H1 (cell line): ENCODE data around the gene CDCA3. TPM values are rescaled to one million over a fixed set of nuclear protein-coding genes. Genes with fewer than 3 reads are reported as not detected.
A peak's percentile ranks its signal among the peaks of the same experiment; 100 is the strongest.

Experiments
- CTCF ChIA-PET: fragments of 300-600 bp; sonication (Branson Sonifier 250); formaldehyde crosslinking; loops from one replicate; lab custom pipeline; 2021; ENCODE audit not compliant: partially characterized antibody; lab: Charles Lee
- POLR2A ChIA-PET: fragments of 300-600 bp; sonication (Branson Sonifier 250); formaldehyde crosslinking; loops from one replicate; lab custom pipeline; 2021; ENCODE audit warnings: inconsistent platforms; ENCODE audit not compliant: partially characterized antibody; lab: Charles Lee
- DNase-seq, 2 experiments: peaks; one replicate each; pipeline versions ENCODE4 v3.0.0 to v3.0.0-alpha.2; 2010 to 2022; ENCODE audit warnings: low spot score in 2 of 2, low read depth in 1 of 2, mixed read lengths in 1 of 2
- FAIRE-seq: peaks from 2 replicates; lab custom pipeline; 2011; peaks lifted over from hg19 to GRCh38; lab: Jason Lieb, UNC
- H2AFZ ChIP-seq: 2 replicates; pipeline ENCODE4 v1.8.1; 2012; ENCODE audit warnings: low read length, inconsistent platforms
- H2AK5ac ChIP-seq: 2 replicates; pipeline ENCODE4 v1.6.1; 2013; ENCODE audit warnings: low read depth, low read length
- H2BK120ac ChIP-seq: replicated peaks from 2 replicates; pipeline ENCODE3; 2013; ENCODE audit warnings: low read depth, low read length, inconsistent platforms
- H2BK12ac ChIP-seq: 2 replicates; pipeline ENCODE4 v1.6.1; 2013; ENCODE audit warnings: low read depth, low read length
- H2BK15ac ChIP-seq: 2 replicates; pipeline ENCODE4 v1.6.1; 2013; ENCODE audit warnings: low read length
- H2BK20ac ChIP-seq: 2 replicates; pipeline ENCODE4 v1.6.1; 2013; ENCODE audit warnings: low read length
- H2BK5ac ChIP-seq: 2 replicates; pipeline ENCODE4 v1.6.1; 2013; ENCODE audit warnings: low read depth, low read length
- H3K14ac ChIP-seq: 2 replicates; pipeline ENCODE4 v1.6.1; 2013; ENCODE audit warnings: inconsistent platforms; ENCODE audit not compliant: insufficient read length
- H3K18ac ChIP-seq: 2 replicates; pipeline ENCODE4 v1.6.1; 2013; ENCODE audit warnings: low read length; ENCODE audit errors: extremely low read depth
- H3K23ac ChIP-seq: 2 replicates; pipeline ENCODE4 v1.6.1; 2013; ENCODE audit warnings: inconsistent platforms; ENCODE audit not compliant: insufficient read length
- H3K23me2 ChIP-seq: 2 replicates; pipeline ENCODE4 v1.6.1; 2013; ENCODE audit warnings: low read depth, low read length
- H3K27ac ChIP-seq: 2 replicates; pipeline ENCODE4 v1.6.1; 2011; ENCODE audit warnings: low read depth, low read length, inconsistent platforms
- H3K27me3 ChIP-seq, 4 experiments: replicated peaks in 1 of 4; 1 replicate in 1 of 4; 2 replicates in 3 of 4; pipeline versions ENCODE4 v1.6.1 to v1.8.1; 2011 to 2013; ENCODE audit warnings: low read length in 3 of 4, mild to moderate bottlenecking in 3 of 4, inconsistent platforms in 2 of 4, mixed read lengths in 2 of 4, moderate library complexity in 1 of 4; ENCODE audit not compliant: control insufficient read depth in 3 of 4, insufficient read depth in 3 of 4; ENCODE audit errors: extremely low read depth in 1 of 4
- H3K36me3 ChIP-seq, 4 experiments: 2 replicates each; pipeline versions ENCODE4 v1.6.1 to v1.8.1; 2011 to 2013; ENCODE audit warnings: mild to moderate bottlenecking in 4 of 4, low read length in 3 of 4, moderate library complexity in 2 of 4, control low read depth in 1 of 4, inconsistent platforms in 1 of 4; ENCODE audit not compliant: insufficient read depth in 4 of 4, control insufficient read depth in 2 of 4
- H3K4ac ChIP-seq: replicated peaks from 2 replicates; pipeline ENCODE3; 2013; ENCODE audit warnings: low read length, low read depth, mixed read lengths, inconsistent platforms; ENCODE audit not compliant: insufficient read length
- H3K4me1 ChIP-seq, 4 experiments: replicated peaks in 1 of 4; 1 replicate in 1 of 4; 2 replicates in 3 of 4; pipeline versions ENCODE4 v1.6.1 to v1.8.1; 2011 to 2013; ENCODE audit warnings: low read length in 3 of 4, inconsistent platforms in 2 of 4, mixed read lengths in 1 of 4; ENCODE audit not compliant: insufficient read depth in 4 of 4, control insufficient read depth in 3 of 4
- H3K4me2 ChIP-seq, 2 experiments: 2 replicates each; pipeline versions ENCODE4 v1.6.1 to v1.8.1; 2011 to 2013; ENCODE audit warnings: low read depth in 2 of 2, low read length in 2 of 2, control low read depth in 1 of 2, inconsistent platforms in 1 of 2, mild to moderate bottlenecking in 1 of 2; ENCODE audit not compliant: insufficient read depth in 1 of 2
- H3K4me3 ChIP-seq, 4 experiments: fragments of 200-600, 300-600 bp in 1 of 4; sonication (generic), shearing (Covaris generic), sonication (Bioruptor Twin) in 1 of 4; 2 replicates each; pipeline versions ENCODE4 v1.5.1 to v1.8.1; 2011 to 2016; ENCODE audit warnings: low read length in 4 of 4, low read depth in 3 of 4, control low read depth in 2 of 4, inconsistent platforms in 2 of 4, mild to moderate bottlenecking in 2 of 4, mixed read lengths in 1 of 4, moderate library complexity in 1 of 4; ENCODE audit not compliant: insufficient read depth in 2 of 4; ENCODE audit errors: extremely low read depth in 1 of 4
- H3K56ac ChIP-seq: replicated peaks from 2 replicates; pipeline ENCODE3; 2013; ENCODE audit warnings: low read depth, mild to moderate bottlenecking, mixed read lengths, low read length, inconsistent platforms; ENCODE audit not compliant: insufficient read length
- H3K79me1 ChIP-seq: 2 replicates; pipeline ENCODE4 v1.6.1; 2013; ENCODE audit warnings: low read depth, low read length, control low read depth
- H3K79me2 ChIP-seq, 2 experiments: 2 replicates each; pipeline versions ENCODE4 v1.6.1 to v1.8.1; 2012 to 2013; ENCODE audit warnings: low read length in 2 of 2, mild to moderate bottlenecking in 2 of 2, inconsistent platforms in 1 of 2; ENCODE audit not compliant: insufficient read depth in 2 of 2, control insufficient read depth in 1 of 2
- H3K9ac ChIP-seq, 4 experiments: replicated peaks in 1 of 4; 1 replicate in 1 of 4; 2 replicates in 3 of 4; pipeline versions ENCODE4 v1.6.1 to v1.8.1; 2011 to 2013; ENCODE audit warnings: low read depth in 3 of 4, low read length in 3 of 4, control low read depth in 2 of 4, mild to moderate bottlenecking in 2 of 4, moderate library complexity in 2 of 4, inconsistent platforms in 1 of 4; ENCODE audit errors: extremely low read depth in 1 of 4
- H3K9me3 ChIP-seq, 2 experiments: 2 replicates each; pipeline versions ENCODE4 v1.6.1 to v1.8.1; 2012 to 2013; ENCODE audit warnings: mild to moderate bottlenecking in 2 of 2, moderate library complexity in 2 of 2, control low read depth in 1 of 2, inconsistent platforms in 1 of 2, low read depth in 1 of 2, low read length in 1 of 2, mixed read lengths in 1 of 2; ENCODE audit not compliant: insufficient read depth in 2 of 2
- H4K20me1 ChIP-seq, 2 experiments: replicated peaks in 1 of 2; 2 replicates each; pipeline versions ENCODE3 to v1.8.1; 2011 to 2013; ENCODE audit warnings: inconsistent platforms in 2 of 2, low read length in 2 of 2, mild to moderate bottlenecking in 1 of 2; ENCODE audit not compliant: insufficient read depth in 2 of 2, control insufficient read depth in 1 of 2
- H4K5ac ChIP-seq: 2 replicates; pipeline ENCODE4 v1.6.1; 2013; ENCODE audit warnings: low read length, low read depth, mixed read lengths, inconsistent platforms; ENCODE audit not compliant: insufficient read length
- H4K8ac ChIP-seq: 2 replicates; pipeline ENCODE4 v1.8.0; 2013; ENCODE audit warnings: mild to moderate bottlenecking, moderate library complexity, low read length, inconsistent platforms; ENCODE audit not compliant: insufficient read depth; ENCODE audit errors: extremely low read depth
- H4K91ac ChIP-seq: replicated peaks from 2 replicates; pipeline ENCODE3; 2013; ENCODE audit warnings: low read length, mixed read lengths, inconsistent platforms; ENCODE audit not compliant: insufficient read length
- EGR1 ChIP-seq: IDR thresholded peaks from 2 replicates; pipeline ENCODE4 v1.6.1; 2011; ENCODE audit warnings: low read depth, low read length, borderline replicate concordance
- FOSL1 ChIP-seq: IDR thresholded peaks from 2 replicates; pipeline ENCODE4 v1.6.1; 2011; ENCODE audit warnings: mild to moderate bottlenecking, low read depth, low read length, moderate library complexity; ENCODE audit not compliant: insufficient read depth
- NRF1 ChIP-seq: IDR thresholded peaks from 2 replicates; pipeline ENCODE4 v1.6.1; 2011; ENCODE audit warnings: mild to moderate bottlenecking, low read depth, low read length, improper control_type of control experiment
- POLR2AphosphoS5 ChIP-seq: IDR thresholded peaks from 2 replicates; pipeline ENCODE4 v1.6.1; 2011; ENCODE audit warnings: low read depth, low read length
- POU5F1 ChIP-seq: IDR thresholded peaks from 2 replicates; pipeline ENCODE4 v1.6.1; 2011; ENCODE audit warnings: low read depth, mild to moderate bottlenecking, low read length, moderate library complexity
- WGBS, 2 experiments: shearing (Covaris generic) in 1 of 2; methylation state at CpG; one replicate each; pipeline versions ENCODE4 v1.1.6 to v1.1.7; 2013 to 2015; ENCODE audit warnings: low lambda C conversion rate in 2 of 2, mixed read lengths in 2 of 2, inconsistent platforms in 1 of 2, low coverage in 1 of 2, missing lambda C conversion rate in 1 of 2; ENCODE audit not compliant: insufficient replicate concordance in 2 of 2, insufficient coverage in 1 of 2, insufficient read length in 1 of 2; ENCODE audit errors: extremely low coverage in 1 of 2, missing lambda C conversion rate in 1 of 2; 5-methylcytosine and 5-hydroxymethylcytosine counted together
- polyA plus RNA-seq, 7 experiments: library from polyadenylated mRNA; depleted of rRNA in 3 of 7; stranded (reverse) in 5 of 7; unstranded in 2 of 7; fragments of >200 nt in 5 of 7; fragments of 200-250 nt in 2 of 7; gene quantifications; 1 replicate in 5 of 7; 2 replicates in 1 of 7; 4 replicates in 1 of 7; pipeline versions ENCODE4 v1.2.1 to v1.2.3, GENCODE V29; 2011 to 2013; ENCODE audit warnings: missing spikeins in 2 of 7, mixed read lengths in 2 of 7
- total RNA-seq: library from RNA; stranded (reverse); fragmentation: NEBNext Ultra II Directional; extraction: Animal tissue kit (Norgen Biotek cat#: 25700); gene quantifications from 2 replicates; pipeline ENCODE4 v1.2.1, GENCODE V29; 2021

CDCA3 gene
- total and polyA plus RNA-seq, 2 of the 8 experiments (the other 6 are each of a cell fraction or from before 2014, with no cell fraction given): 47.7 to 71.2 TPM

- no peak overlapping the region for H3K27ac ChIP-seq
- WGBS, 2 experiments: 85% methylated on average over 8 of the region's 8 CpGs; no CpG with 5 or more reads in 1 of the 2 experiments
Measured at GRCh38 chr12:6887460-6887859, 36.4 kb upstream of the CDCA3 start.

More at GRCh38 chr12:6887460-6887859, 36.4 kb upstream of the CDCA3 start:
- CTCF ChIA-PET: interaction anchor here (2.3 kb wide), 1 partner anchor 16 kb away, joined by 18 read pairs; the partner anchor contains the start of gene SPSB2
- Histone ChIP-seq H3K79me1 (no peaks in the 10 kb centered on the region), H3K9ac (no peak overlapping the region), H3K4me3 (no peak overlapping the region), H2BK5ac (peak overlapping the region; percentile 60; the same call in 1 of the 2 replicates), H4K20me1 (no peaks in the 10 kb centered on the region), H3K14ac (no peak overlapping the region), H3K4me2 (no peak overlapping the region), H2BK20ac (peak overlapping the region; percentile 80; the same call in 1 of the 2 replicates), H3K27me3 (no peaks in the 10 kb centered on the region), H3K23me2 (no peaks in the 10 kb centered on the region), H3K56ac (no peak overlapping the region), H3K9me3 (no peaks in the 10 kb centered on the region), H3K18ac (peak overlapping the region; percentile 85; the same call in 1 of the 2 replicates), H2AK5ac (peak overlapping the region; percentile 100; the same call in 1 of the 2 replicates), H3K4me1 (peaks cover 2 to 13% (median 8%) of the 10 kb centered on the region in 4 experiments; a peak in 6 of 7 replicates), H2BK120ac (no peak overlapping the region), H2BK15ac (no peak overlapping the region), H2AFZ (no peak overlapping the region), H3K79me2 (no peaks in the 10 kb centered on the region), H3K23ac (no peak overlapping the region), H3K4ac (no peak overlapping the region), H2BK12ac (peak overlapping the region; percentile 97), H4K8ac (no peak overlapping the region), H4K5ac (peak overlapping the region; percentile 62), H4K91ac (peak overlapping the region; percentile 29), H3K36me3 (peaks cover 0 to 20% (median 1%) of the 10 kb centered on the region in 4 experiments; a peak in 4 of 8 replicates)
- TF ChIP-seq POU5F1: no peak
- TF ChIP-seq NRF1: no peak
- no peak for TF ChIP-seq POLR2AphosphoS5
- TF ChIP-seq FOSL1: no peak
- no peak for TF ChIP-seq EGR1
- POLR2A ChIA-PET: interaction anchor here (1.0 to 7.8 kb wide), 5 partner anchors 12 to 81 kb away, joined by 4 to 86 read pairs (median 4); partner anchors contain the start of genes SPSB2 and TPI1
- no peak for FAIRE-seq
- no peak for DNase-seq
